ENCODE results near the gene CFAP20. TPM values are rescaled to one million over a fixed set of nuclear protein-coding genes. Genes with fewer than 3 reads are reported as not detected.

CFAP20 gene
- polyA plus RNA-seq, 1 donor from 2014 or later, result 210 TPM

GRCh38 chr16:58148099-58148498, 18.9 kb upstream of the CFAP20 start:
- Histone ChIP-seq H3K27ac (ENCODE audit: low read length) (no peak overlapping the region), H3K9ac (ENCODE audit: low read length) (no peak overlapping the region), H3K79me2 (replicated peaks; ENCODE audit: insufficient read depth, low read length) (no peaks in the 10 kb centered on the region), H3K9me3 (ENCODE audit: low read length) (no peaks in the 10 kb centered on the region), H2AFZ (ENCODE audit: low read depth, low read length) (no peak overlapping the region), H3K4me3 (ENCODE audit: low read length) (no peak overlapping the region), H4K20me1 (ENCODE audit: insufficient read depth) (no peaks in the 10 kb centered on the region), H3K9me2 (ENCODE audit: insufficient read depth, low read length) (no peaks in the 10 kb centered on the region), H3K27me3 (ENCODE audit: insufficient read depth, low read depth, low read length) (no peaks in the 10 kb centered on the region), H3K4me2 (ENCODE audit: low read length) (no peak overlapping the region), H3K36me3 (ENCODE audit: insufficient read depth, low read length) (no peaks in the 10 kb centered on the region), H3F3A (ENCODE audit: insufficient read depth, low read length, poor library complexity, severe bottlenecking) (no peaks in the 10 kb centered on the region)
- no peak for TF ChIP-seq REST (IDR thresholded peaks at IDR 0.05; ENCODE audit: borderline replicate concordance)
- no peak for TF ChIP-seq RAD21 (conservative IDR thresholded peaks at IDR 0.05)
- no peak for TF ChIP-seq EP300 (conservative IDR thresholded peaks at IDR 0.05; ENCODE audit: poor library complexity, severe bottlenecking)
- no peak for TF ChIP-seq TAF1 (IDR thresholded peaks at IDR 0.05; ENCODE audit: low read depth)
- no peak for TF ChIP-seq SMC3 (conservative IDR thresholded peaks at IDR 0.05; ENCODE audit: poor library complexity)
- TF ChIP-seq MXI1 (conservative IDR thresholded peaks at IDR 0.05; ENCODE audit: poor library complexity, severe bottlenecking), result no peak
- TF ChIP-seq EZH2 (IDR thresholded peaks at IDR 0.05; ENCODE audit: borderline replicate concordance, insufficient read depth, low read length, poor library complexity, severe bottlenecking), result no peak
- no peak for TF ChIP-seq POLR2AphosphoS5 (IDR thresholded peaks at IDR 0.05)
- no peak for TF ChIP-seq CTCF (IDR thresholded peaks at IDR 0.05; ENCODE audit: poor library complexity, severe bottlenecking)

GRCh38 chr16:58138852-58139251, 9.7 kb upstream of the CFAP20 start:
- no peaks in the 10 kb centered on the region for H3K9me2 ChIP-seq (ENCODE audit: insufficient read depth, low read length)
- H3K27me3 ChIP-seq (ENCODE audit: insufficient read depth, low read depth, low read length), result no peaks in the 10 kb centered on the region
- TF ChIP-seq POLR2AphosphoS5 (IDR thresholded peaks at IDR 0.05) (no peak), RAD21 (conservative IDR thresholded peaks at IDR 0.05) (no peak), CTCF (IDR thresholded peaks at IDR 0.05; ENCODE audit: poor library complexity, severe bottlenecking) (no peak), SMC3 (conservative IDR thresholded peaks at IDR 0.05; ENCODE audit: poor library complexity) (no peak), EP300 (conservative IDR thresholded peaks at IDR 0.05; ENCODE audit: poor library complexity, severe bottlenecking) (no peak), MXI1 (conservative IDR thresholded peaks at IDR 0.05; ENCODE audit: poor library complexity, severe bottlenecking) (no peak), TAF1 (IDR thresholded peaks at IDR 0.05; ENCODE audit: low read depth) (no peak), REST (IDR thresholded peaks at IDR 0.05; ENCODE audit: borderline replicate concordance) (no peak), EZH2 (IDR thresholded peaks at IDR 0.05; ENCODE audit: borderline replicate concordance, insufficient read depth, low read length, poor library complexity, severe bottlenecking) (no peak)
- H3K27ac ChIP-seq (ENCODE audit: low read length), result no peak overlapping the region
- H4K20me1 ChIP-seq (ENCODE audit: insufficient read depth), result no peaks in the 10 kb centered on the region
- H3K9me3 ChIP-seq (ENCODE audit: low read length), result no peaks in the 10 kb centered on the region
- no peaks in the 10 kb centered on the region for H3K36me3 ChIP-seq (ENCODE audit: insufficient read depth, low read length)
- no peak overlapping the region for H3K4me3 ChIP-seq (ENCODE audit: low read length)
- no peaks in the 10 kb centered on the region for H3K79me2 ChIP-seq (replicated peaks; ENCODE audit: insufficient read depth, low read length)
- no peak overlapping the region for H3K9ac ChIP-seq (ENCODE audit: low read length)
- no peak overlapping the region for H2AFZ ChIP-seq (ENCODE audit: low read depth, low read length)
- H3F3A ChIP-seq (ENCODE audit: insufficient read depth, low read length, poor library complexity, severe bottlenecking), result no peaks in the 10 kb centered on the region
- H3K4me2 ChIP-seq (ENCODE audit: low read length), result no peak overlapping the region
